ENCODE measurements around the gene TMEM123. TPM values are rescaled to one million over a fixed set of nuclear protein-coding genes. Genes with fewer than 3 reads are reported as not detected.

TMEM123 gene
- total RNA-seq, 1 experiment from 2014 or later = 236 TPM

GRCh38 chr11:102497061-102497460 lies 44.5 kb upstream of the TMEM123 start:
- no peak for DNase-seq
- Mint-ChIP-seq H3K4me3 (ENCODE audit: low read depth, unreplicated experiment) (no peak overlapping the region), H3K27ac (ENCODE audit: unreplicated experiment) (no peak overlapping the region), H3K27me3 (ENCODE audit: unreplicated experiment) (no peaks in the 10 kb centered on the region), H3K4me1 (ENCODE audit: low read depth, unreplicated experiment) (no peaks in the 10 kb centered on the region), H3K9me3 (ENCODE audit: low read depth, unreplicated experiment) (no peaks in the 10 kb centered on the region), H3K36me3 (ENCODE audit: insufficient read depth, unreplicated experiment) (no peaks in the 10 kb centered on the region)
- intact Hi-C loops (cut with micrococcal nuclease; ENCODE audit: unreplicated experiment) = loop anchor here (5.0 to 10.0 kb wide), 3 partner anchors 152 to 632 kb away; partner anchors contain the start of gene BIRC2
- no peak for TF ChIP-seq CTCF (IDR thresholded peaks at IDR 0.05; ENCODE audit: unreplicated experiment)
- CTCF ChIA-PET = interaction anchor here (1.8 kb wide), 1 partner anchor 116 kb away, joined by 6 read pairs; no protein-coding TSS in a partner anchor
- no TSS peak for BruUV-seq (replicated peaks)

GRCh38 chr11:102495161-102496042 lies 42.8 kb upstream of the TMEM123 start:
- Mint-ChIP-seq H3K9me3 (ENCODE audit: low read depth, unreplicated experiment) (no peaks in the 10 kb centered on the region), H3K27me3 (ENCODE audit: unreplicated experiment) (no peaks in the 10 kb centered on the region), H3K4me3 (ENCODE audit: low read depth, unreplicated experiment) (peak overlapping the region; percentile 18), H3K27ac (ENCODE audit: unreplicated experiment) (peak overlapping the region; percentile 11), H3K36me3 (ENCODE audit: insufficient read depth, unreplicated experiment) (no peaks in the 10 kb centered on the region), H3K4me1 (ENCODE audit: low read depth, unreplicated experiment) (no peaks in the 10 kb centered on the region)
- intact Hi-C loops (cut with micrococcal nuclease; ENCODE audit: unreplicated experiment) = loop anchor here (1.0 to 10.0 kb wide), 7 partner anchors 45 to 631 kb away; partner anchors contain the start of gene BIRC2
- BruUV-seq (replicated peaks) = no TSS peak
- DNase-seq = peak; percentile 54
- CTCF ChIA-PET = interaction anchor here (0.5 to 1.8 kb wide), 4 partner anchors 105 to 316 kb away, joined by 4 to 15 read pairs (median 6); no protein-coding TSS in a partner anchor
- peak; percentile 28 for TF ChIP-seq CTCF (IDR thresholded peaks at IDR 0.05; ENCODE audit: unreplicated experiment)

GRCh38 chr11:102494216-102494615 lies 41.7 kb upstream of the TMEM123 start:
- no peaks in the 10 kb centered on the region for H3K36me3 Mint-ChIP-seq (ENCODE audit: insufficient read depth, unreplicated experiment)
- H3K4me1 Mint-ChIP-seq (ENCODE audit: low read depth, unreplicated experiment) = peaks cover 1% of the 10 kb centered on the region
- no TSS peak for BruUV-seq (replicated peaks)
- intact Hi-C loops (cut with micrococcal nuclease; ENCODE audit: unreplicated experiment) = loop anchor here (2.0 to 10.0 kb wide), 4 partner anchors 43 to 629 kb away; partner anchors contain the start of gene BIRC2
- H3K27me3 Mint-ChIP-seq (ENCODE audit: unreplicated experiment) = no peaks in the 10 kb centered on the region
- H3K9me3 Mint-ChIP-seq (ENCODE audit: low read depth, unreplicated experiment) = no peaks in the 10 kb centered on the region
- CTCF ChIA-PET = interaction anchor here (0.8 kb wide), 1 partner anchor 45 kb away, joined by 3 read pairs; no protein-coding TSS in a partner anchor
- peak; percentile 48 for DNase-seq
- no peak overlapping the region for H3K4me3 Mint-ChIP-seq (ENCODE audit: low read depth, unreplicated experiment)
- no peak overlapping the region for H3K27ac Mint-ChIP-seq (ENCODE audit: unreplicated experiment)
- TF ChIP-seq CTCF (IDR thresholded peaks at IDR 0.05; ENCODE audit: unreplicated experiment) = no peak

GRCh38 chr11:102493524-102493923 lies 41.0 kb upstream of the TMEM123 start:
- CTCF ChIA-PET = interaction anchor here (0.8 kb wide), 1 partner anchor 44 kb away, joined by 3 read pairs; no protein-coding TSS in a partner anchor
- Mint-ChIP-seq H3K4me3 (ENCODE audit: low read depth, unreplicated experiment) (no peak overlapping the region), H3K27me3 (ENCODE audit: unreplicated experiment) (no peaks in the 10 kb centered on the region), H3K27ac (ENCODE audit: unreplicated experiment) (no peak overlapping the region), H3K4me1 (ENCODE audit: low read depth, unreplicated experiment) (peaks cover 8% of the 10 kb centered on the region), H3K36me3 (ENCODE audit: insufficient read depth, unreplicated experiment) (no peaks in the 10 kb centered on the region), H3K9me3 (ENCODE audit: low read depth, unreplicated experiment) (no peaks in the 10 kb centered on the region)
- BruUV-seq (replicated peaks) = no TSS peak
- intact Hi-C loops (cut with micrococcal nuclease; ENCODE audit: unreplicated experiment) = loop anchor here (10.0 kb wide), 2 partner anchors 149 to 629 kb away; partner anchors contain the start of gene BIRC2
- TF ChIP-seq CTCF (IDR thresholded peaks at IDR 0.05; ENCODE audit: unreplicated experiment) = no peak
- DNase-seq = no peak

All from Calu3 (cell line).